Measurements from ENCODE around the gene DUSP5.

Gene DUSP5

GRCh38 chr10:110479710-110480109 is 18.0 kb upstream of the DUSP5 start:
- DNase-seq (ENCODE audit: extremely low spot score, insufficient read length, low read depth): no peak
- no peak for FAIRE-seq

- no peak for FAIRE-seq
These were observed 17.3 kb upstream of the DUSP5 start for GRCh38 chr10:110480387-110480786.

GRCh38 chr10:110481919-110482318 is 15.8 kb upstream of the DUSP5 start:
- no peak for DNase-seq (ENCODE audit: extremely low spot score, insufficient read length, low read depth)
- FAIRE-seq: no peak

More at GRCh38 chr10:110480387-110480786, 17.3 kb upstream of the DUSP5 start:
- no peak for DNase-seq (ENCODE audit: extremely low spot score, insufficient read length, low read depth)

GRCh38 chr10:110483633-110484032 is 14.1 kb upstream of the DUSP5 start:
- no peak for FAIRE-seq
- DNase-seq (ENCODE audit: extremely low spot score, insufficient read length, low read depth): no peak

GRCh38 chr10:110485541-110485940 is 12.2 kb upstream of the DUSP5 start:
- FAIRE-seq: no peak
- DNase-seq (ENCODE audit: extremely low spot score, insufficient read length, low read depth): no peak

- DNase-seq (ENCODE audit: extremely low spot score, insufficient read length, low read depth) (no peak), FAIRE-seq (no peak)
These were observed 10.9 kb upstream of the DUSP5 start for GRCh38 chr10:110486680-110487410.

GRCh38 chr10:110487411-110488331 is 10.0 kb upstream of the DUSP5 start:
- DNase-seq (ENCODE audit: extremely low spot score, insufficient read length, low read depth): no peak
- no peak for FAIRE-seq

GRCh38 chr10:110488332-110488681 is 9.4 kb upstream of the DUSP5 start:
- FAIRE-seq (no peak), DNase-seq (ENCODE audit: extremely low spot score, insufficient read length, low read depth) (no peak)

GRCh38 chr10:110488940-110489339 is 8.8 kb upstream of the DUSP5 start:
- DNase-seq (ENCODE audit: extremely low spot score, insufficient read length, low read depth) (no peak), FAIRE-seq (no peak)

- DNase-seq (ENCODE audit: extremely low spot score, insufficient read length, low read depth) (no peak), FAIRE-seq (no peak)
These were observed 7.1 kb upstream of the DUSP5 start for GRCh38 chr10:110490640-110491039.

- DNase-seq (ENCODE audit: extremely low spot score, insufficient read length, low read depth): no peak
- FAIRE-seq: no peak
These were observed 6.4 kb upstream of the DUSP5 start for GRCh38 chr10:110491346-110491745.

GRCh38 chr10:110492069-110492822 is 5.5 kb upstream of the DUSP5 start:
- no peak for FAIRE-seq
- DNase-seq (ENCODE audit: extremely low spot score, insufficient read length, low read depth): no peak

- no peak for DNase-seq (ENCODE audit: extremely low spot score, insufficient read length, low read depth)
- FAIRE-seq: no peak
These were observed 3.8 kb upstream of the DUSP5 start for GRCh38 chr10:110493832-110494426.

GRCh38 chr10:110494532-110494931 is 3.2 kb upstream of the DUSP5 start:
- DNase-seq (ENCODE audit: extremely low spot score, insufficient read length, low read depth): no peak
- FAIRE-seq: no peak

- DNase-seq (ENCODE audit: extremely low spot score, insufficient read length, low read depth) (no peak), FAIRE-seq (no peak)
These were observed 1.8 kb upstream of the DUSP5 start for GRCh38 chr10:110495731-110496552.

- DNase-seq (ENCODE audit: extremely low spot score, insufficient read length, low read depth) (no peak), FAIRE-seq (no peak)
These were observed 912 bp upstream of the DUSP5 start for GRCh38 chr10:110496553-110497437.

- FAIRE-seq: no peak
- DNase-seq (ENCODE audit: extremely low spot score, insufficient read length, low read depth): no peak
These were observed 627 bp downstream of the DUSP5 start for GRCh38 chr10:110498087-110498981.
